Kidney (tissue), 14 donors: ENCODE measurements around the gene RHBDL2. TPM values are rescaled to one million over a fixed set of nuclear protein-coding genes. Genes with fewer than 3 reads are reported as not detected.

Experiments used
- DNase-seq, 5 donors: peaks; one replicate each; pipeline ENCODE4 v3.0.0-alpha.2; 2013 to 2020
- FAIRE-seq: peaks from 2 replicates; lab custom pipeline; 2012; peaks lifted over from hg19 to GRCh38; lab: Jason Lieb, UNC
- H3K27ac ChIP-seq, 2 donors: one replicate each; pipeline ENCODE4 v1.7.0; 2013; ENCODE audit warnings: low read depth in 2 of 2, low read length in 2 of 2, inconsistent platforms in 1 of 2
- H3K27me3 ChIP-seq: one replicate; pipeline ENCODE4 v1.7.1; 2013; ENCODE audit warnings: low read length, inconsistent platforms; ENCODE audit not compliant: control insufficient read depth, insufficient read depth
- H3K36me3 ChIP-seq, 3 donors: one replicate each; pipeline versions ENCODE4 v1.7.0 to v1.7.1; 2013; ENCODE audit warnings: low read length in 3 of 3, control low read depth in 1 of 3, inconsistent platforms in 1 of 3; ENCODE audit not compliant: insufficient read depth in 3 of 3, control insufficient read depth in 2 of 3
- H3K4me1 ChIP-seq, 3 donors: one replicate each; pipeline versions ENCODE4 v1.7.0 to v1.7.1; 2013; ENCODE audit warnings: low read length in 3 of 3, inconsistent platforms in 1 of 3, low read depth in 1 of 3; ENCODE audit not compliant: control insufficient read depth in 2 of 3, insufficient read depth in 2 of 3
- H3K4me3 ChIP-seq, 3 donors: one replicate each; pipeline versions ENCODE4 v1.7.0 to v1.8.1; 2013; ENCODE audit warnings: low read length in 3 of 3, control low read depth in 1 of 3, inconsistent platforms in 1 of 3
- H3K9ac ChIP-seq, 3 donors: one replicate each; pipeline versions ENCODE4 v1.7.0 to v1.7.1; 2013; ENCODE audit warnings: low read length in 3 of 3, control low read depth in 1 of 3, inconsistent platforms in 1 of 3
- H3K9me3 ChIP-seq, 3 donors: one replicate each; pipeline versions ENCODE4 v1.7.0 to v1.7.1; 2013; ENCODE audit warnings: low read length in 3 of 3, control low read depth in 1 of 3, inconsistent platforms in 1 of 3; ENCODE audit not compliant: control insufficient read depth in 2 of 3, insufficient read depth in 1 of 3
- CTCF ChIP-seq: IDR thresholded peaks from 3 replicates; pipeline ENCODE4 v1.5.1; 2012; ENCODE audit warnings: mild to moderate bottlenecking, moderate library complexity, borderline replicate concordance; ENCODE audit not compliant: insufficient read depth; ENCODE audit errors: extremely low read depth
- intact Hi-C: fragments of 100-400 bp; cut with DNase I; formaldehyde crosslinking; loops from one replicate; pipeline ENCODE4 v1.11.1; 2022
- polyA plus RNA-seq: library from polyadenylated mRNA; stranded (reverse); fragments of 350-450 nt; fragmentation: Illumina TruSeq; extraction: RNeasy Lipid Tissue Mini Kit (QIAGEN cat#74804); gene quantifications from one replicate; pipeline ENCODE4 v1.2.3, GENCODE V29; 2014; ENCODE audit warnings: low read depth, low replicate concordance; ENCODE audit not compliant: insufficient read depth
- total RNA-seq: library from RNA; stranded (reverse); fragmentation: NEBNext Ultra II Directional; extraction: Animal tissue kit (Norgen Biotek cat#: 25700); gene quantifications from one replicate; pipeline ENCODE4 v1.2.1, GENCODE V29; 2021
- donor health status: control.
- donor health status: control.
- donor health status: control.
- donor health status: control.
- donor health status: control.
- donor health status: DM: yes; HTN: yes; CAD: no.
- donor health status: Normal renal cell carcinoma (clear cell type).

RHBDL2 gene
- total and polyA plus RNA-seq, 2 donors from 2014 or later = 0.34 to 2.1 TPM

- TF ChIP-seq CTCF = no peak
- FAIRE-seq (no peak), DNase-seq (no peak)
- Histone ChIP-seq H3K9me3 (no peaks in the 10 kb centered on the region), H3K9ac (no peak overlapping the region), H3K27me3 (no peaks in the 10 kb centered on the region), H3K27ac (no peak overlapping the region), H3K4me3 (no peak overlapping the region), H3K4me1 (no peaks in the 10 kb centered on the region), H3K36me3 (no peaks in the 10 kb centered on the region)
- intact Hi-C loops = no loop called here
Observed at GRCh38 chr1:38932571-38932970, 9.1 kb downstream of the RHBDL2 start.

- H3K36me3 ChIP-seq = no peaks in the 10 kb centered on the region
- no peaks in the 10 kb centered on the region for H3K4me1 ChIP-seq
- no peak overlapping the region for H3K9ac ChIP-seq
- DNase-seq = peak in 4 of 5 donors; percentile 37 to 48 (median 44)
- no peak for TF ChIP-seq CTCF
- H3K27ac ChIP-seq = no peak overlapping the region
- H3K9me3 ChIP-seq = no peaks in the 10 kb centered on the region
- no peak for FAIRE-seq
- intact Hi-C loops = no loop called here
- H3K4me3 ChIP-seq = no peak overlapping the region
- no peaks in the 10 kb centered on the region for H3K27me3 ChIP-seq
Observed at GRCh38 chr1:38929476-38929875, 12.2 kb downstream of the RHBDL2 start.

- FAIRE-seq = no peak
- Histone ChIP-seq H3K9me3 (no peaks in the 10 kb centered on the region), H3K27me3 (no peaks in the 10 kb centered on the region), H3K9ac (no peak overlapping the region), H3K36me3 (no peaks in the 10 kb centered on the region), H3K4me1 (no peaks in the 10 kb centered on the region), H3K4me3 (no peak overlapping the region), H3K27ac (no peak overlapping the region)
- intact Hi-C loops = no loop called here
- peak in 1 of 5 donors; percentile 30 for DNase-seq
- TF ChIP-seq CTCF = no peak
Observed at GRCh38 chr1:38929054-38929453, 12.6 kb downstream of the RHBDL2 start.

GRCh38 chr1:38926091-38926490 is 15.5 kb downstream of the RHBDL2 start:
- H3K27ac ChIP-seq = no peak overlapping the region
- H3K36me3 ChIP-seq = no peaks in the 10 kb centered on the region
- intact Hi-C loops = no loop called here
- no peaks in the 10 kb centered on the region for H3K27me3 ChIP-seq
- DNase-seq (no peak), FAIRE-seq (no peak)
- TF ChIP-seq CTCF = no peak
- H3K4me3 ChIP-seq = no peak overlapping the region
- no peaks in the 10 kb centered on the region for H3K9me3 ChIP-seq
- H3K9ac ChIP-seq = no peak overlapping the region
- H3K4me1 ChIP-seq = no peaks in the 10 kb centered on the region
